H1 (cell line): Measurements from ENCODE around the gene BOLA1. TPM values are rescaled to one million over a fixed set of nuclear protein-coding genes. Genes with fewer than 3 reads are reported as not detected.

Experiments used
- ASH2L ChIP-seq: fragments of 200-600, 300-600 bp; sonication (generic); IDR thresholded peaks from one replicate; pipeline ENCODE4 v1.7.1; 2017; ENCODE audit warnings: low read length
- CEBPB ChIP-seq: IDR thresholded peaks from 2 replicates; pipeline ENCODE4 v1.6.1; 2012; ENCODE audit warnings: low read depth, low read length
- EP300 ChIP-seq, 2 experiments: IDR thresholded peaks; 1 replicate in 1 of 2; 2 replicates in 1 of 2; pipeline ENCODE4 v1.6.1; 2011 to 2012; ENCODE audit warnings: low read depth in 2 of 2, low read length in 2 of 2, mild to moderate bottlenecking in 2 of 2, borderline replicate concordance in 1 of 2, inconsistent platforms in 1 of 2, moderate library complexity in 1 of 2
- HDAC6 ChIP-seq: IDR thresholded peaks from one replicate; pipeline ENCODE4 v1.7.1; 2012; ENCODE audit warnings: low read depth, mild to moderate bottlenecking, inconsistent platforms, low read length, moderate library complexity
- KDM1A ChIP-seq: fragments of 200-600, 300-600 bp; sonication (generic); IDR thresholded peaks from 2 replicates; pipeline ENCODE4 v1.7.1; 2016; ENCODE audit warnings: mild to moderate bottlenecking, low read length, borderline replicate concordance
- KDM4A ChIP-seq: IDR thresholded peaks from one replicate; pipeline ENCODE4 v1.7.1; 2012; ENCODE audit warnings: low read depth, mild to moderate bottlenecking, moderate library complexity, low read length, inconsistent platforms; ENCODE audit not compliant: severe bottlenecking
- RFX5 ChIP-seq: IDR thresholded peaks from 2 replicates; pipeline ENCODE4 v1.6.1; 2011; ENCODE audit warnings: low read depth, low read length, improper control_type of control experiment, borderline replicate concordance
- SIX5 ChIP-seq: IDR thresholded peaks from 2 replicates; pipeline ENCODE4 v1.6.1; 2011; ENCODE audit warnings: mild to moderate bottlenecking, low read depth, low read length
- polyA plus RNA-seq, 7 experiments: library from polyadenylated mRNA; depleted of rRNA in 3 of 7; stranded (reverse) in 5 of 7; unstranded in 2 of 7; fragments of >200 nt in 5 of 7; fragments of 200-250 nt in 2 of 7; gene quantifications; 1 replicate in 5 of 7; 2 replicates in 1 of 7; 4 replicates in 1 of 7; pipeline versions ENCODE4 v1.2.1 to v1.2.3, GENCODE V29; 2011 to 2013; ENCODE audit warnings: missing spikeins in 2 of 7, mixed read lengths in 2 of 7
- total RNA-seq: library from RNA; stranded (reverse); fragmentation: NEBNext Ultra II Directional; extraction: Animal tissue kit (Norgen Biotek cat#: 25700); gene quantifications from 2 replicates; pipeline ENCODE4 v1.2.1, GENCODE V29; 2021
- TF ChIP-seq, protein P1 (sequence below): IDR thresholded peaks from 2 replicates; pipeline ENCODE4 v1.6.1; 2012; ENCODE audit warnings: inconsistent platforms

BOLA1 gene
- total and polyA plus RNA-seq, 2 of the 8 experiments (the other 6 are each of a cell fraction or from before 2014, with no cell fraction given) = 8.1 to 15.4 TPM

DNA sequence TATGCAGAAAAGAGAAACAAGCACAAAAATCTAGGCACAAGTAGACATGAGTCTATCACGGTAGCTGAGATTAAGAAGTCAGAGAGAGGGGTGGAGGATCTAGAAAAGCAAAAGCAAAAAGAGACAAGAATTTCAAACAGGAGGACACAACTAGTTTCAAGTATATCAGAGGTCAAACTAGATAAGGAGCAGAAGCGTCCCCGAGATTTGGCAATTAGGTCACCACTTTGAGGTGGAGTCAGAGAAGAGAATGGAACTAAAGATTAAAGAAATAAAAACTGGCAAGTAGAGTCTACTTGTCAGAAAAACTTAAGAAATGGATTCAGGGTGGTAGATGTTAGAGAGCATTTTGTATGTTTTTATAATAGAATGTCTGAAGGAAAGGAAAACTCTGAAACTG is 26.0 kb downstream of the BOLA1 start (continued):
- TF ChIP-seq KDM1A = no peak
- no peak for TF ChIP-seq KDM4A
- TF ChIP-seq, protein P1, sequence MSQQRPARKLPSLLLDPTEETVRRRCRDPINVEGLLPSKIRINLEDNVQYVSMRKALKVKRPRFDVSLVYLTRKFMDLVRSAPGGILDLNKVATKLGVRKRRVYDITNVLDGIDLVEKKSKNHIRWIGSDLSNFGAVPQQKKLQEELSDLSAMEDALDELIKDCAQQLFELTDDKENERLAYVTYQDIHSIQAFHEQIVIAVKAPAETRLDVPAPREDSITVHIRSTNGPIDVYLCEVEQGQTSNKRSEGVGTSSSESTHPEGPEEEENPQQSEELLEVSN = no peak
- TF ChIP-seq ASH2L = no peak
- TF ChIP-seq EP300 (IDR thresholded peaks at IDR 0.05; ENCODE audit: borderline replicate concordance in 1 of 2, low read depth in 2 of 2, low read length in 2 of 2) = no peak
- no peak for TF ChIP-seq HDAC6
- TF ChIP-seq SIX5 = no peak
- TF ChIP-seq CEBPB = no peak
- no peak for TF ChIP-seq RFX5
